ENCODE measurements around the gene PRKG1.

DNA sequence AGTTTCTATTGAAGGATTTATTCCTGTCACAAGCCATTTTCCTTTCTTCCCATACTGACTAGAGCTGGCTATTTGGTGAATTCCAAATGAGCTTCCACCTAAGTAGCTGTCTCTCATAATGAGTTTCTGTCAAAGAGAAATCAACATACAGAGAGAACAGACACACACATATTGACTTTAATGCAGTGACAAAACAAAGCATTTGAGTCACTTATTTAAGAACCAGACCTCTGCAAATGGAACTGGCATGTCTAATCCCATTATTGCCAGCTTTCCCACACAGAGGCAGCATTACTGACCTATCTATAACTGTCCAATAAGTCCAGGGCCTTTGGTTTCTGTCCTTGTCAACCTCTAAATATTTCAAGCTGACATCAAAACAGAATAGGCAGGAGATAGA, 804.4 kb downstream of the PRKG1 start:
- TF ChIP-seq, protein P1, sequence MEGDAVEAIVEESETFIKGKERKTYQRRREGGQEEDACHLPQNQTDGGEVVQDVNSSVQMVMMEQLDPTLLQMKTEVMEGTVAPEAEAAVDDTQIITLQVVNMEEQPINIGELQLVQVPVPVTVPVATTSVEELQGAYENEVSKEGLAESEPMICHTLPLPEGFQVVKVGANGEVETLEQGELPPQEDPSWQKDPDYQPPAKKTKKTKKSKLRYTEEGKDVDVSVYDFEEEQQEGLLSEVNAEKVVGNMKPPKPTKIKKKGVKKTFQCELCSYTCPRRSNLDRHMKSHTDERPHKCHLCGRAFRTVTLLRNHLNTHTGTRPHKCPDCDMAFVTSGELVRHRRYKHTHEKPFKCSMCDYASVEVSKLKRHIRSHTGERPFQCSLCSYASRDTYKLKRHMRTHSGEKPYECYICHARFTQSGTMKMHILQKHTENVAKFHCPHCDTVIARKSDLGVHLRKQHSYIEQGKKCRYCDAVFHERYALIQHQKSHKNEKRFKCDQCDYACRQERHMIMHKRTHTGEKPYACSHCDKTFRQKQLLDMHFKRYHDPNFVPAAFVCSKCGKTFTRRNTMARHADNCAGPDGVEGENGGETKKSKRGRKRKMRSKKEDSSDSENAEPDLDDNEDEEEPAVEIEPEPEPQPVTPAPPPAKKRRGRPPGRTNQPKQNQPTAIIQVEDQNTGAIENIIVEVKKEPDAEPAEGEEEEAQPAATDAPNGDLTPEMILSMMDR (IDR thresholded peaks at IDR 0.05; ENCODE audit: insufficient read depth, low read length) = no peak
- TF ChIP-seq POLR2AphosphoS5 (IDR thresholded peaks at IDR 0.05; ENCODE audit: low read depth) (no peak), GABPA (IDR thresholded peaks at IDR 0.05; ENCODE audit: low read depth) (no peak)

Measured in HL-60 (cell line).